GM12892 (cell line): ENCODE data around the gene N4BP2L1.

Experiments used
- POLR2A ChIP-seq: IDR thresholded peaks from 2 replicates; pipeline ENCODE4 v1.6.1; 2011; ENCODE audit warnings: low read depth, low read length, control low read depth
- POLR2AphosphoS5 ChIP-seq: IDR thresholded peaks from 2 replicates; pipeline ENCODE4 v1.6.1; 2011; ENCODE audit warnings: low read depth, low read length, control low read depth
- TAF1 ChIP-seq: IDR thresholded peaks from 2 replicates; pipeline ENCODE4 v1.6.1; 2011; ENCODE audit warnings: low read depth, mild to moderate bottlenecking, control low read depth, low read length, borderline replicate concordance

DNA sequence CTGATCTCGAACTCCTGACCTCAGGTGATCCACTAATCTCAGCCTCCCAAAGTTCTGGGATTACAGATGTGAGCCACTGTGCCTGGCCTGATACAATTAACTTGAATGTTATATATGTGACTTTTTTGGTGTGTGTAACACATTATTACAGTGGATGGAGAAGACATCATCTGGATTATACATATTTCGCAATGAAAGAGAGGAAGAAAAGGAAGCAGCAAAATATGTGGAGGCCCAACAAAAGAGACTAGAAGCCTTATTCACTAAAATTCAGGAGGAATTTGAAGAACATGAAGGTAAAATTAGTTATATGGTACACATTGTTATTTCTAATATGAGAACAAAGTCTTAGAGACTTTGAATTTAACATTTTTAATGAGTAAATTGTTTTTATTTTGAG, 57.1 kb downstream of the N4BP2L1 start:
- TF ChIP-seq POLR2A (no peak), TAF1 (no peak), POLR2AphosphoS5 (no peak)
